T-helper 2 cell treated with Interferon-gamma antibody and Interleukin-4, amounts not matched to agents 5 μg/mL and 100 μg/mL, for 36 hours (primary cell): ENCODE results near the gene SLC8A1.

Experiments
- DNase-seq: peaks from one replicate; pipeline ENCODE4 v3.0.0; 2021; ENCODE audit warnings: low spot score
- H3K27ac Mint-ChIP-seq: one replicate; pipeline ENCODE4 v1.8.0; 2021; ENCODE audit warnings: mild to moderate bottlenecking, mixed read lengths
- H3K27me3 Mint-ChIP-seq: one replicate; pipeline ENCODE4 v1.8.0; 2021; ENCODE audit warnings: low read depth, mixed read lengths
- H3K36me3 Mint-ChIP-seq: one replicate; pipeline ENCODE4 v1.8.0; 2021; ENCODE audit warnings: low read depth, mixed read lengths
- H3K4me1 Mint-ChIP-seq: one replicate; pipeline ENCODE4 v1.8.0; 2021; ENCODE audit warnings: low read depth, mixed read lengths
- H3K4me3 Mint-ChIP-seq: one replicate; pipeline ENCODE4 v1.8.0; 2022; ENCODE audit warnings: mild to moderate bottlenecking, moderate library complexity, mixed read lengths
- H3K9me3 Mint-ChIP-seq: one replicate; pipeline ENCODE4 v1.8.0; 2021; ENCODE audit warnings: mixed read lengths

Gene SLC8A1

DNA sequence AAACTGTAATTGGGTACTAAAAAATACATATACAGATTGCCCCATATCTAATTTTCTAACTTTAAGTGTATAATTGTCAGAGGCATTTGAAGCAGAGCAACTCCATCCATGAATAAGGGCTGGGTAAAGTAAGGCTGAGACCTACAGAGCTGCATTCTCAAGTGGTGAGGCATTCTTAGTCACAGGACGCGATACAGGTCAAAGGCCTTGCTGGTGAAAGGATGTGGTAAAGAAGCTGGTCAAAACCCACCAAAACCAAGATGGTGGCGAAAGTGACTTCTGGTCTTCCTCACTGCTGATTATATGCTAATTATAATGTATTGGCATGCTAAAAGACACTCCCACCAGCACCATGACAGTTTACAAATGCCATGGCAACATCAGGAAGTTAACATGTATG, 50.0 kb downstream of the SLC8A1 start:
- peak; percentile 42 for DNase-seq
- no peaks in the 10 kb centered on the region for H3K27me3 Mint-ChIP-seq
- no peak overlapping the region for H3K27ac Mint-ChIP-seq
- H3K4me1 Mint-ChIP-seq = peaks cover 14% of the 10 kb centered on the region
- no peak overlapping the region for H3K4me3 Mint-ChIP-seq
- H3K9me3 Mint-ChIP-seq = no peaks in the 10 kb centered on the region
- no peaks in the 10 kb centered on the region for H3K36me3 Mint-ChIP-seq

DNA sequence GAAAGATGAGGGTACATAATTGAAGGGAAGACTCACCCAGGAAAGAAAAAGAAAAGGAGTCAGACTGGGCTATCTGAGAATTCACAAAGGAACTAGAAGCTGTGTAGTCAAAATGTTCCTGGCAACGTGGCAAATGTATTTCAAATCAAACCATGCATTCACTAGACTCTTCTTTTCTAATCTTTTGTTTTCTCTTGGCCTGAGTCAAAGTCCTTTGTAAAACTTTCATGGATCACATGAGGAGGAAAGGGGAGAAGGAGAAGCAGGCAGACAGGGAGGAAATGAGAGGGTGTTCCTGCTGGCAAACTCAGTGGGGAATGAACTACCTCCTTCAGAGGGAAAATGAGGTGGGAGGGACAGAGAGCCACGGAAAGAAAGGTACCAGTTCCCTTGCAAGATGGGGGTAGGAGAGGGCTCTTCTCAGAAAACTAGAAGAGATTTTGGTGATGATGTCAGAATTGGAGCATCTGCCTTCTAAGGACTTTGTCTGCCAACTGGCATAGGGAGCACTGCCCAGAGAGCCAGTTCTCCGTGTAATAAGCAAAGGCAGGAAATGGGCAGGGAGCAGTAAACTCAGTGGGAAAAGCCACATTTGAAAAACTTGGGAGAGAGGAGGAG, 51.4 kb downstream of the SLC8A1 start:
- H3K9me3 Mint-ChIP-seq = no peaks in the 10 kb centered on the region
- H3K27ac Mint-ChIP-seq = no peak overlapping the region
- no peaks in the 10 kb centered on the region for H3K36me3 Mint-ChIP-seq
- H3K4me3 Mint-ChIP-seq = peak overlapping the region; percentile 32
- no peaks in the 10 kb centered on the region for H3K27me3 Mint-ChIP-seq
- DNase-seq = no peak
- peaks cover 14% of the 10 kb centered on the region for H3K4me1 Mint-ChIP-seq

DNA sequence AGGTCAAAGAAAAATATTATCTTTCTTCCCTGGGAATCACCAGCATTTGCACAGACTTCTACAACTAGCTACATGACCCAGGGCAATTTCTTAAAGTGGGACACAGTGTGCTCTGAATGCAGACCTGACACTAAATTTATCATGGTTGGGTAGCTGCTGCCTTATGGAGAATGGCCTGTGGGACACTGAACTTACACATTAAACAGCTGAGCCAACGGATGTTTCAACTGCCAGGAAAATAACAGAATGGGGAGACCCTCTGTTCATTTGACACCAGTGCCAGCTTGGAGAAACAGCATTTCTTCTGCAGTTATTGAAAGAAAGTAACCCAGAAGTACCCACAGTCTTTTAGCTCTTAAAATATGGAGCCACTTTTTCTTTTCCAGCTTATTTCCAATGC, 54.1 kb downstream of the SLC8A1 start:
- no peak for DNase-seq

DNA sequence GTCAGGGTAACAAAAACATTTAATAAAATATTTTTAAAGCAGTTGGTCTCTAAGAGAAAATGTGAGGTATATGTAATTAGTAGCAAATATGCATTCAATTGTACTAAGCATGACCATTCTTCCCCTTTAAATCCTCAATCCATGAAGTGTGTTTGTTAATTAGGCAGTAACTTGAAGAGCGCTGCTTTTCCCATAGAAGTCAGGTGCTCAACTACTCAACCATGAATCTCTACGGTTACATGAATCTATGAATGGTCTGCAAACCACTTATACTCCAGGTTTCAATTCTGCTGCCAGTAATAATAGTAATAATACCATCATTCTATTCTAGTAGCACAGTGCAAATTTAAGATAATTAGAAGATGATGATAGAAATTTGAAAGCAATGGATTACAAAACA, 55.8 kb downstream of the SLC8A1 start:
- Mint-ChIP-seq H3K36me3 (no peaks in the 10 kb centered on the region), H3K27ac (no peak overlapping the region), H3K4me3 (no peak overlapping the region), H3K4me1 (peaks cover 10% of the 10 kb centered on the region), H3K27me3 (no peaks in the 10 kb centered on the region), H3K9me3 (no peaks in the 10 kb centered on the region)
- DNase-seq = no peak

More for the DNA sequence above, 54.1 kb downstream of the SLC8A1 start:
- Mint-ChIP-seq H3K4me1 (peaks cover 14% of the 10 kb centered on the region), H3K4me3 (no peak overlapping the region), H3K36me3 (no peaks in the 10 kb centered on the region), H3K9me3 (no peaks in the 10 kb centered on the region), H3K27ac (no peak overlapping the region), H3K27me3 (no peaks in the 10 kb centered on the region)

DNA sequence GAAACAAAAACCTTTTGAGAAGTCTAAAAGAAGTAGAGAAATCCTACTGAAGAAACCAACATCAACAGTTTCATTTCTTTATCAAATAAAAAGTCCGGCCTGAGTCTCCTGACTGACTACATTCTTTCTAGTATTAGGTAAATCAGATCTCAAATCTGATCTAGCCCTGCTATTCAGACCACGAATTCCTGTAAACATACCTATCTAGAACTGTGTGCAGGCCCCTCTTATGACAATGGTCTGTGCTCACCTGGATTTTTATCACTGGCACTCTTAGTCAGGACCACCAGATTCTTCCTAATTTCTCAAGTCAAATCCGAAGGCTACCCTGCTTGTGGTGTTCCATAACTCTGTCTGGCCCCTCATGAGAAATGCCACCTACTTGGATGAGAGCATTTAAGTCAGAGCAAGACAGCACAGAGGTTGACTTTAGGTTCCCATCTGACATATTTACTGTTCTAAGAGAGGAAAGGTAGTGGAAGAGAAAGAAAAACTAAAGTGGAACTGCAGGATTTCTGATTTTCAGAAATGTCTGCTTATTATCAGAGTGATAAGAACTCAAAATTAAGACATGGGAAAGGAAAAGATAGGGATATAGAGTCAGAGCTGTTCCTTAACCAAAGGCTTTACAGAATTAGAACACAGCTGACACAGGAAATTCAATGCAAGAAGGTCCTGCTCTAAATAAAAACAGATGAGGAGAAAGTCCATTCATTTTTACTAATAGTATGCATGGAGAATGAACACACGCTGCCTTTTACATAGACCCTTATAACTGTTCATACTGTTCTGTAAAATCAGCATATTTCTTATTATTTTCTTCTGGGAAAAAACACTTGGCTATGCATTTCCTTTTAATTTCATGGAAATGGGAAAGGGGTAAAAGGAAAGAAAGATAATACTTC, 56.5 kb downstream of the SLC8A1 start:
- H3K4me1 Mint-ChIP-seq = peaks cover 7% of the 10 kb centered on the region
- no peaks in the 10 kb centered on the region for H3K27me3 Mint-ChIP-seq
- no peaks in the 10 kb centered on the region for H3K9me3 Mint-ChIP-seq
- H3K4me3 Mint-ChIP-seq = no peak overlapping the region
- no peak for DNase-seq
- no peak overlapping the region for H3K27ac Mint-ChIP-seq
- H3K36me3 Mint-ChIP-seq = no peaks in the 10 kb centered on the region

DNA sequence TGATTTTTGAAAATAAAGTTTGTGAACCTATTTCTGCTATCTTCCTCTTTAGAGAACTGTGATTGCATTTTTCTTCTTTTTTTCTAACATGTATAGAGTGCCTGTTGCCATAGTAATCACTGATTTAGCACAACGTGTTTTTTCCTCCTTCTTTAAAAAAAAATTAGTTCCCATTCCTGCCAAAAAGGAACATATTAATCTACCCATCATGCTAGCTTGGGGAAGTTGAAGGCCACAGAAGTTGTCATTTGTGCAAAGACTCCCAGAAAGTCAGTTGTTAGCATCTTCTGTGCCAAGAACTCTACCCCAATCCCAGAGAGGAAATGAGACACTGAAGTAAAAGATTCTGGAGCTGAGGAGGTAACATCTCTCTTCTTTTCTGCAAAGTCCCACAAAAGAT, 57.3 kb downstream of the SLC8A1 start:
- H3K27me3 Mint-ChIP-seq = no peaks in the 10 kb centered on the region
- no peak overlapping the region for H3K4me3 Mint-ChIP-seq
- DNase-seq = no peak
- H3K9me3 Mint-ChIP-seq = no peaks in the 10 kb centered on the region
- no peak overlapping the region for H3K27ac Mint-ChIP-seq
- peaks cover 7% of the 10 kb centered on the region for H3K4me1 Mint-ChIP-seq
- H3K36me3 Mint-ChIP-seq = no peaks in the 10 kb centered on the region

DNA sequence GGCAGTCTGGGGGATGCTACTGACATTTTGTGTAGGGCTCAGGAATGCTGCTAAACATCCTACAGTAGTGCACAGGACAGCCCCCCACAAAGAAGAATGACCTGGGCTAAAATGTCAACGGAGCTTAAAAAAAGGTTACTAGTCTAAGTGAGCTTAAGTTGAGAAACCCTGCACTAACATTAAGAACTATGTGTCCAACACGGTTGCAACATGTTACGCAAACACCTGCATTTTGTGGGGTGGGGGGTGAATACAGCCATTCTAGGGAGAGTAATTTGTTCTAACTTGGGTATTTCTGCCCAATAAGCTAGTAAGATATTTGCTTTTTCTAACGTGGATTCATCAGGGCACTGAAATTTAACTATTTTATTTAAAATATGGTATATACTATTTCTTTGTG, 57.9 kb downstream of the SLC8A1 start:
- Mint-ChIP-seq H3K36me3 (no peaks in the 10 kb centered on the region), H3K4me1 (peaks cover 7% of the 10 kb centered on the region), H3K4me3 (no peak overlapping the region), H3K9me3 (no peaks in the 10 kb centered on the region), H3K27ac (no peak overlapping the region), H3K27me3 (no peaks in the 10 kb centered on the region)
- DNase-seq = no peak

DNA sequence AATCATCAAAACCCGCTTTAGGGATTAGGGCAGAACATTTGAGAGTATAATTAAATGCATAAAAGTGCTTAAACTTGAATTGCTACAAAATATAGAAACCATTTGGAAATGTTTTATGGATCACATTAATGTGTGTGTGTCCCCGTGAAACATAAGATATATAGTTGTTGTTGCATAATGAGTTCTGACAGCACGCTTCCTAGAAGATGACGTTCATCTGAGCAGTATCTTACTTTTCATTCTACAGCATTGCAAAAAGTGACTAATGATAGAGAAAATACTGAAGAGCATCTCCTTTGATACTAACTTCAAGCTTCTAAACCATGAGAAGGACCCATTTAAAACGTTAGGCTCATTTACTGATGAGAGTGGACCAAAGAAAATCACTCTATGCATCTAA, 63.7 kb downstream of the SLC8A1 start:
- Mint-ChIP-seq H3K27me3 (no peaks in the 10 kb centered on the region), H3K9me3 (no peaks in the 10 kb centered on the region), H3K4me3 (no peak overlapping the region), H3K36me3 (no peaks in the 10 kb centered on the region), H3K27ac (no peak overlapping the region), H3K4me1 (peaks cover 7% of the 10 kb centered on the region)
- no peak for DNase-seq

DNA sequence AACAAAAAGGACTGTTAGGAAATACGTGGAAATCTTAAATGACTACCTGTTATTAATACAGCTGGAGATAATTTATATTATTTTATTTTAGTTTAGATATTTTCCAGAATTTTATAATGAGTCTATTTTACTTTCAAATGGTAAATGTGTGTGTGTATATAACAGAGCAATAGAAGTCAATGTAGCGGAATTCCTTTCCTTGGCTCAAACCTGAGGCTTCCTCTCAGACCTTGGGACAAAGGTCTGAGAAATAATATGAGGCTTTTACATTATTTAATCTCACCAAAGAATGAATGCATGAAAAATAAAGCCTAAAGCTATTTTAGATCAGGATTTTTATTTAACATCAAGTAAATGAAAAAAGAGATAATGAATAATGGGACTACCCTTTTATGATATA, 65.7 kb downstream of the SLC8A1 start:
- Mint-ChIP-seq H3K36me3 (peaks cover 6% of the 10 kb centered on the region), H3K4me1 (no peaks in the 10 kb centered on the region), H3K27ac (no peak overlapping the region), H3K4me3 (no peak overlapping the region), H3K27me3 (no peaks in the 10 kb centered on the region), H3K9me3 (peaks cover 8% of the 10 kb centered on the region)
- no peak for DNase-seq

DNA sequence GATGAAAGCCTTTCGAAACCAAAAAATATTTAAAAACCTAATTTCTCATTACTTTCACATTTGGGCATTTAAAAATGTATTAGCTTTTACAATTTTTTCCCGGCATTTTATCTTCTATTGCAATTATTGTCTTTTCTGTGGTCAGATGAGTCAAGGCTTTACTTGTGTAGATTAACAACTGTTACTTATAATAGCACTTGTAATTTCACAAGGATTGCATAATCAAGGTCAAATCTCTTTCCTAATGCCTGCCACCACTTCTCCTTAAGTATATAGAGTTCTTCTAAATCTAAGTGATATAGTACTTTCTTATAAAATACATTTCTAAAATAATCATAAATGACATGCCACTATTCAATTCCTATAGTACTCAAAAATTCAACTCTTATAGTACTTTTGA, 67.2 kb downstream of the SLC8A1 start:
- DNase-seq = no peak
- peaks cover 17% of the 10 kb centered on the region for H3K9me3 Mint-ChIP-seq
- H3K4me1 Mint-ChIP-seq = no peaks in the 10 kb centered on the region
- H3K27me3 Mint-ChIP-seq = no peaks in the 10 kb centered on the region
- no peak overlapping the region for H3K27ac Mint-ChIP-seq
- no peak overlapping the region for H3K4me3 Mint-ChIP-seq
- peaks cover 6% of the 10 kb centered on the region for H3K36me3 Mint-ChIP-seq

DNA sequence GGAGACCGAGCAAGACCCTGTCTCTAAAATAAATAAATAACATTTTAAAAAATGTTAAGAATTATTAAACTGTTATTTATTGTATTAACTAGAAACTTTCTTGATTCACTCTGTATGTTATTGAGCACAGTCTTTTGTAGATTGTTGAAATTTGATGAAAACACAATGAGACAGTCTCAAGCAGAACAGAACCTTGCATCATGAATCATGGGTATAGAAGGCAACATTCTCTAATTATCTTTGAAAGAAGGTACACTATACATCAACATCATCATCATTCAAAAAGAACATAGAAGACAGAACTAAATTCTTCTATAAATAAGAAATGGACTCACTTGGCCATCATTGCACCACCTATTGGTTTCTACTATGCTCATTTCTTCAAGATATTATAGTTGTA, 67.7 kb downstream of the SLC8A1 start:
- no peak overlapping the region for H3K27ac Mint-ChIP-seq
- H3K9me3 Mint-ChIP-seq = peaks cover 21% of the 10 kb centered on the region
- no peaks in the 10 kb centered on the region for H3K27me3 Mint-ChIP-seq
- H3K4me1 Mint-ChIP-seq = no peaks in the 10 kb centered on the region
- no peak overlapping the region for H3K4me3 Mint-ChIP-seq
- peaks cover 6% of the 10 kb centered on the region for H3K36me3 Mint-ChIP-seq
- no peak for DNase-seq

DNA sequence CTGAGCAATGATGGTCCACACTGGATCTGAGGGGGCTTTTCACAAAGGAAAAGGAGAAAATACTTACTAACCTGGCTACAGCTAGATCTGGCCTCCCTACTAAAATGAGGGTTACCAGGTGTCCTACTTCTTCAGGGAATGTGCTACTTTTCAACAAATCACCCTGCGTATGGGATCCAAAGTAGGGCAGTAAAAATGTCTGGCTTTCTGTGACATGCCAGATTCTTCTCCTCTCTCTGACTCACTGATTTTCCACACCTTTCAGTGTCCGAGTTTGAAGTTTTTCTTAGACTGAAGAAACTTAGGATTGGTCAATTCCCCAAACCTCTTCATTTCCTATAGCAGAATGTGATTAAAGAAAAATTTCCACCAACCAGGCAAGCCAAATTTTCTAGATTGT, 71.2 kb downstream of the SLC8A1 start:
- no peak overlapping the region for H3K27ac Mint-ChIP-seq
- H3K36me3 Mint-ChIP-seq = peaks cover 6% of the 10 kb centered on the region
- H3K27me3 Mint-ChIP-seq = no peaks in the 10 kb centered on the region
- peaks cover 23% of the 10 kb centered on the region for H3K9me3 Mint-ChIP-seq
- DNase-seq = no peak
- H3K4me1 Mint-ChIP-seq = no peaks in the 10 kb centered on the region
- no peak overlapping the region for H3K4me3 Mint-ChIP-seq

DNA sequence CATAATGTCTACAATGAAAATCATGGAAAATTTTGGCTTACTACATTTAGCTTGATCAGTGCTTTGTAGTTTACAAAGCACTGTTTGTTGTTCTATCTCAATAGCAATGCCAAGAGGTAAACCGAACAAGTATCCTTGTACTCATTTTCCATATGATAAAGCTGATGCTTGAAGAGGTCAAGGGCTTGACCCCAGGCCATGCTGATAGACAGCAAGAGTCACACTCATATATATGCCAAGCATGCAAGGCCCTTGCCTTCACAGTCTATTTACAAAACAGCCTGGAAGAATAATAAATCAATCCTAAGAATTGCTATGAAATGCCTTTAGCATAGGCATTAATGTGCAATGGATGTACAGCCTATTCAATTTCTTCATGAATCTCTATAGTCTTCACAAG, 71.8 kb downstream of the SLC8A1 start:
- Mint-ChIP-seq H3K27ac (no peak overlapping the region), H3K9me3 (peaks cover 23% of the 10 kb centered on the region), H3K4me1 (no peaks in the 10 kb centered on the region), H3K27me3 (no peaks in the 10 kb centered on the region), H3K36me3 (peaks cover 6% of the 10 kb centered on the region), H3K4me3 (no peak overlapping the region)
- no peak for DNase-seq

DNA sequence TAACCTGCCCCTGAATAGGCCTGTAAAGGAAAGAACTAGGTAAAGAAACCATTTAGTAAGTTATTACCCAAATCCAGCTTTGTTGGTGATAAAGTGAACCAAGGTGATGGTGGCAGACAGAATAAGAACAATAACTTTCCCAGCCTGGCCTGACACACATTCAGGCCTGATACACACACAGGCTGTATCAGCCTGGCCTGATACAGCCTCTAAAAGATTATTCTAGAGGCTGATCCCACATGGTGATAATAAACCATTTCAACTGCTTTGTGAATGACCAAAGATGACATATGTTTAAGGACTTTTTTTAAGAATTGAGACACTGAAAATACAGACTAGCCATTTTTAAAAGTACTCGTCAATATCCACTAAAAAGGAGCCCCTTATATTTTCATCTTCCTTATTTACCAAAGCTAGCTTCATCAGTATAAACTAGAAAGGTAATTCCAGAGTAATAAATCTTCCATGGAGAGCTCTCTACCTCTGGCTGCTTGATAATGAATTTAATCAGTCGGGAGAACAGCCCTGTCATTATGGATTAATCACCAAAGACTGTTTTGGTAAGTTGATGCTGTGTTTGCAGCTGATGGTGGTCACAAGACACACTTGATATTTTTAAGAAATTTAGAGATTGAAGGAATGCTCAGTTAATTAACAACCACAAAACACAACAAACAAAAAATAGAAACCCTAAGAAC, 77.2 kb downstream of the SLC8A1 start:
- Mint-ChIP-seq H3K27ac (no peak overlapping the region), H3K4me3 (no peak overlapping the region), H3K9me3 (peaks cover 6% of the 10 kb centered on the region), H3K4me1 (no peaks in the 10 kb centered on the region), H3K27me3 (no peaks in the 10 kb centered on the region), H3K36me3 (no peaks in the 10 kb centered on the region)
- DNase-seq = no peak
